Stimulated activated CD8-positive, alpha-beta memory T cell treated with anti-CD3 and anti-CD28 coated beads, Interleukin-4, amount 100 ng/mL, for 48 hours (primary cell): ENCODE measurements around the gene UXS1.

Experiments
- DNase-seq: peaks from one replicate; pipeline ENCODE4 v3.0.0-alpha.2; 2020

UXS1 gene

GRCh38 chr2:106107509-106108131 lies 86.5 kb downstream of the UXS1 start:
- DNase-seq: peak; percentile 58

GRCh38 chr2:106106622-106107508 lies 87.2 kb downstream of the UXS1 start:
- no peak for DNase-seq

DNA sequence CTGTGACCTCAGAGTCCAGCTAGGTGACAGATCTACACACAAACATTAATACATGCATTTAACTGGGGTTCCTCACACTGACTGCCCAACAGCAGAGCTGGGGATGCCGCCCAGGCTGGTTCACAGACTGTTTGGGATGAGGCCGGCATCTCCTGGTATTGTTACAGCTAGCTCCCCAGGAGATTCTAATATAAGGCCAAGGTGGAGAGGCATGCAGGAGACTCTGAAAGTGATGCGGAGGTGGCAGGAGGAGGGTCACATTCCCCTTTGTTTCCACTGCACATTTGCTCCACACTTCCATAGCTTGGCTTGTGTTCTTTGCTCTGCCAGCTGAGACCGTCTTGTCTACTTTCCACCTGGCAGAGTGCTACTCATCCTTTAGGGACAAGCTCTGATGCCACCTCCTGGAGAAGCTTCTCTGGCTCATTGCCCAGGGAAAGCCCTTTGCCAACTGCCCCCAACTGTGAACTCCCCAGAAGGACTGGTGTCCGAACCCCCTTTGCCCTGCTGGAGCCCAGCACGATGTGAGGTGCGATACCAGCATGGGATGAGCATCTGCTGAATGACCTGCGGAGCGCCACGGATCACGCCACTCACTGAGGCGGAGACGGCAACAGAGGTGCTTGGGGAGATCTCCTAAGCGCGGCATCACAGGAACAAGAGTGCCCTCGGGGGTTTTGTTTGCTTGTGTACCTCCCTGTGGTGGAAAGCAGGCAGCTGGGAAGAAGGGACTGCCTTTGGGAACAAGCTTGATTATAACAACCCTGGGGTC lies 88.8 kb downstream of the UXS1 start:
- DNase-seq: no peak

GRCh38 chr2:106104332-106105062 lies 89.6 kb downstream of the UXS1 start:
- DNase-seq: peak; percentile 74

DNA sequence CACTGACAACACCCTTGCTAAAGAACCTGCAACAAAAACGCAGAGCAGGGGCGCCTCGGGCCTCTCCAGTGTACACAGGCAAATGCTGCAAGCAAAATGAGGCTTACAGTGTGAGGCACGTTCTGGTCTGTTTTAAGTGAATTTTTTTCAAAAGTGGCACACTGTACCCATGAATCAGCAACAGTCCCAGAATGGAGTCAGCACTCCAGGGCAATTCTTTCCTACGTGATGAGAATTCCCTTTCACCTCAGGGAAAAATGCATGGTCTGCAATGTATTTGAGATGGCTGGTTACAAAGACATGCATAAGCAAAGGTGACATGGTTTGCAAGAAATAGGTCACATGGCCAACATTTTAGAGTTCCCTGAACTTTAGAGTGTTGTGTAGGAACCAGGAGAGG lies 94.4 kb downstream of the UXS1 start:
- no peak for DNase-seq

GRCh38 chr2:106098664-106099063 lies 95.4 kb downstream of the UXS1 start:
- no peak for DNase-seq

DNA sequence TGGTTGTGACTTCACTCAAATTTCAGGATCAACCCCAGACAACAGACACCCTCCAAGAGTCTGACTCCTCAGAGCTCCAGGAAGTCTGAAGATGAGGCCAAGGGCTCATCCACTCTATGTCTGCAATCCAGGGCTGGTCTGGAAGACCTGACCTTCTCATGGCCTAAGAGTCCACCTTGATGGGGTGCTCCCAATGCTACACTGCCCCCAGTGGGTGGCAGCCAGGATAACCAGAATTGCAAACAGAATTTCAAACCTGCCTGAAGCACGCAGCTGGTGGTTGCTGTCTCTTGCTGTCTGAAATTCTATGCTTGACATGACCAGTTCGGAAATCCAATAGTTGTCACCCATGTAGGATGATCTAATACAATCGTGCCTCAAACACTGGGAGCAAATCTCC lies 96.0 kb downstream of the UXS1 start:
- DNase-seq: peak; percentile 53

DNA sequence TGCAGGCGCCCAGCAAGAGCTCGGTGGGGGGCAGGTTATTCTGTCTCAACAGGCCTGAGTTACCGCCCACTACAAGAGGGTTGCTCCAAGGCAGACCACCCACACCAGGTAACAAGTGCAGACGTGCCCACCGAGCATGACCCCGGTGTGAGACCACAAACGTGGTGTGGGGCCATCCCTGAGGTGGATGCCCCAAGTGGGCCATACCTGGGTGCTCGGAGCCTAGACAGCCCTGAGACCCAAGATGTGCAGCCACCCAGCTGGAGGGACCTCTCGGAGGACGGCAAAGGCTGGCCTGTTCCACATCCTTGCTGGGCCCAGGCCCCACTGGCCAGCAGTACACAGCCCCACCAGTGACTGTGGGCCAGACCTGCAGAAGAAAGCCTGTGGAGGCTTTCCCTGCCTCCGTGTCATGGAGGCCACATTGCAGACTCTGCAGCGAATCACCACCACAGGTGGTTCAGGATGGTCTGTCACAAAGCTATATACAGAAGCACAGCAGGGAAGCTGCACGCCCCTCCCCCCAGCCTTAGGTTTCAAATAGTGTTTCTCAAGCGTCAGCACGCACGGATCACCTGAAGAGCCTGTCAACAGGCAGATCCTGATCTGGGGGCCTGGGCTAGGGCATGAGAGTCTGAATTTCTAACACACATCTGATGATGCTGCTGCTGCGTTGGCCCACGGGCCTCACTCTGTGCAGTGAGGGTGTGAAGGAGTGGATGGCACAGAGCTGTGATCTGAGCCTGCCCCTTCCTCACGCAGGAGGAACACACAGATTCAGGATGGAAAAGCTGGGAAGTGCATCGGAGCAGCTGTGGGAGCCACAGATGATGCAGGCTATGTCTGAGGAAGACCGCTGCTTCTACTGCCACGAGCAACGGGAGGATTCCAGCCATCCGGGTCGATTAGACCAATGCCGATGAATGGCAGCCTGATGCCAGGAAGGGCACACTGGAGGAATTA lies 96.8 kb downstream of the UXS1 start:
- DNase-seq: no peak

- DNase-seq: no peak
Observed at GRCh38 chr2:106096299-106097037, 97.6 kb downstream of the UXS1 start.

- DNase-seq: peak; percentile 78
Observed at GRCh38 chr2:106095478-106096298, 98.4 kb downstream of the UXS1 start.

DNA sequence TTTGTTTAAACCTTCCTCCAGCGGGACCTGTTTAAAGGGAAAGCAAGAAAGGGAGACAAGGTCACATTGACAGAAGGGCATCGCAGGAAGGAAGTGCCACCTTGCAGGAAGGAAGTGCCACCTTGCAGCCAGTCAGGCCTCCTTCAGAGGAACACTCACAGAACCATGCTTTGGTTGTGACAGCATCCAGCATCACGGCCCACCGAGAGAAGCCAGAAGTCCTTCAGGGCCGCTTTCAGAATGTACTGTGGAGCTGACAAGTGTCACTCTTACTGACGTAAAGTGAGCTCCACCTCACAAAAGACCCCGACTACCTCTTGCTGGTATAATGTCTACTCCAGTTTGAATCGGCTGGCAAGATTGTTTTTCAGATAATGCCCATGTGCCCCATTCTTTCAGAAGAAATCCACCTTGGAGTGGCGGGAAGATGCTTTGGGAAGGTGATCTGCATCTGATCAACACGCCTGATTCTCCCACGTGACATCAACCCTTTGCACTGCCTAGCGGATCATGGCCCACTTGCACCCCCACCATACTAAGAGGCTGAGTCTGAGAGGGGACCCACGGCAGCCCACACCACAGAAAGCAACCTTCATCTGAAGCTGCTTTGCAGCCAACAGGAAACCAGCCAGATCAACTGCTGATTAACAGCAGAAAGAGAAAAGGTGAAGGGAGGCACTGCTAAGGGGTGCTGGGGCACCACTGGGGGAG lies 99.8 kb downstream of the UXS1 start:
- DNase-seq: peak; percentile 58

- DNase-seq: peak; percentile 20
Observed at GRCh38 chr2:106090916-106091618, 103.0 kb downstream of the UXS1 start.

DNA sequence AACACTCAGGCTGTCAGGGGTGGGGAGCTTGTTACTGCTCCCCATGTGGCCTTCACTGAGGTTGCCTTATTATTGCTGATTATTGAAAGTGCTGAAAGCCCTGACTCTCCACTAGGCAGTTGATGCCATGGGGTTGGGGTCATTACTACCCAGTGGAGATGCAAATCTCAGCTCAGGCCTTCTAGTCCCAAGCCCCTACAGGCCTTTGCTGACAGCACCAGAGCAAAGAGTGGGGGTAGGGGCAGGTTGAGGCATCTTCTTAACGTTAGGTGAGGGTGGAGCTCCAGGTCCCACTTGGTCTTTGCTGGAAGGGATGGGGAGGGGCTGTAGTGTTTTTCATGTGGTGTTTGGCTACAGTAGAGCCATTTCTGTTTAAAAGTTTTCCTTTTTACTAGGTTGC lies 104.5 kb downstream of the UXS1 start:
- DNase-seq: peak; percentile 20

- DNase-seq: peak; percentile 64
Observed at GRCh38 chr2:106085181-106085940, 108.7 kb downstream of the UXS1 start.

GRCh38 chr2:106080959-106081358 lies 113.1 kb downstream of the UXS1 start:
- DNase-seq: no peak

GRCh38 chr2:106078096-106078495 lies 116.0 kb downstream of the UXS1 start:
- DNase-seq: no peak

GRCh38 chr2:106076941-106077340 lies 117.2 kb downstream of the UXS1 start:
- DNase-seq: no peak

GRCh38 chr2:106075048-106075447 lies 119.1 kb downstream of the UXS1 start:
- no peak for DNase-seq
